CD4-positive, CD25-positive, alpha-beta regulatory T cell (primary cell): ENCODE measurements around the gene FOXL2. TPM values are rescaled to one million over a fixed set of nuclear protein-coding genes. Genes with fewer than 3 reads are reported as not detected.
A peak's percentile ranks its signal among the peaks of the same experiment; 100 is the strongest.

Source experiments
- ATAC-seq, 2 donors: fragments of 150-1000 bp; cut with Tn5 transposase; one replicate each; pipeline ENCODE4 v1.10.0; 2021; ENCODE audit warnings: low read depth in 2 of 2, moderate number of reproducible peaks in 2 of 2, moderate library complexity in 1 of 2
- DNase-seq, 3 donors: peaks; one replicate each; pipeline versions ENCODE4 v3.0.0 to v3.0.0-alpha.2; 2012 to 2022; ENCODE audit warnings: mixed read lengths in 1 of 3
- H3K27ac ChIP-seq: one replicate; pipeline ENCODE4 v1.7.0; 2013; ENCODE audit warnings: mild to moderate bottlenecking, low read length; ENCODE audit not compliant: insufficient read depth, poor library complexity, severe bottlenecking
- H3K27me3 ChIP-seq: one replicate; pipeline ENCODE4 v1.7.0; 2013; ENCODE audit warnings: low read length; ENCODE audit not compliant: control insufficient read depth, insufficient read depth
- H3K36me3 ChIP-seq: one replicate; pipeline ENCODE4 v1.7.0; 2013; ENCODE audit warnings: mild to moderate bottlenecking, low read length, moderate library complexity; ENCODE audit not compliant: control insufficient read depth, insufficient read depth
- H3K4me1 ChIP-seq: 2 replicates; pipeline ENCODE4 v1.7.0; 2013; ENCODE audit warnings: mild to moderate bottlenecking, low read length; ENCODE audit not compliant: insufficient read depth, control insufficient read depth, poor library complexity, severe bottlenecking
- H3K4me3 ChIP-seq: one replicate; pipeline ENCODE4 v1.7.0; 2013; ENCODE audit warnings: low read depth, mild to moderate bottlenecking, low read length, moderate library complexity
- H3K9me3 ChIP-seq, 2 experiments: 1 replicate in 1 of 2; 2 replicates in 1 of 2; pipeline ENCODE4 v1.7.0; 2013; ENCODE audit warnings: low read length in 2 of 2, mild to moderate bottlenecking in 1 of 2, moderate library complexity in 1 of 2; ENCODE audit not compliant: control insufficient read depth in 2 of 2
- H3K27ac Mint-ChIP-seq, 3 donors: one replicate each; pipeline ENCODE4 v1.8.0; 2020 to 2022; ENCODE audit warnings: mild to moderate bottlenecking in 3 of 3, mixed read lengths in 3 of 3, moderate library complexity in 2 of 3
- H3K27me3 Mint-ChIP-seq: one replicate; pipeline ENCODE4 v1.8.0; 2022; ENCODE audit warnings: mild to moderate bottlenecking, mixed read lengths
- H3K36me3 Mint-ChIP-seq: one replicate; pipeline ENCODE4 v1.8.0; 2020; ENCODE audit warnings: mixed read lengths
- H3K4me1 Mint-ChIP-seq, 4 donors: one replicate each; pipeline ENCODE4 v1.8.0; 2020 to 2022; ENCODE audit warnings: mixed read lengths in 4 of 4, mild to moderate bottlenecking in 1 of 4
- H3K4me3 Mint-ChIP-seq, 4 donors: one replicate each; pipeline ENCODE4 v1.8.0; 2020 to 2022; ENCODE audit warnings: mild to moderate bottlenecking in 4 of 4, mixed read lengths in 4 of 4, moderate library complexity in 3 of 4
- H3K9me3 Mint-ChIP-seq, 7 donors: one replicate each; pipeline ENCODE4 v1.8.0; 2020 to 2022; ENCODE audit warnings: mixed read lengths in 7 of 7, mild to moderate bottlenecking in 3 of 7, moderate library complexity in 2 of 7
- polyA plus RNA-seq, 4 donors: library from polyadenylated mRNA; unstranded; fragments of 300-500 nt; fragmentation: Illumina TruSeq; gene quantifications; one replicate each; pipeline ENCODE4 v1.2.3, GENCODE V29; 2021
- total RNA-seq: library from RNA; stranded (reverse); gene quantifications from one replicate; pipeline ENCODE4 v1.2.3, GENCODE V29; 2022

Gene FOXL2
- total and polyA plus RNA-seq, 5 donors from 2014 or later, result not detected

- Histone ChIP-seq H3K9me3 (no peaks in the 10 kb centered on the region), H3K4me1 (no peaks in the 10 kb centered on the region), H3K4me3 (no peak overlapping the region), H3K27me3 (no peaks in the 10 kb centered on the region), H3K27ac (no peak overlapping the region), H3K36me3 (no peaks in the 10 kb centered on the region)
- H3K27me3 Mint-ChIP-seq, result peaks cover 22% of the 10 kb centered on the region
- DNase-seq (no peak), ATAC-seq (no peak)
- peaks cover 0 to 3% (median 0%) of the 10 kb centered on the region in 7 donors for H3K9me3 Mint-ChIP-seq
- no peak overlapping the region for H3K4me3 Mint-ChIP-seq
- H3K27ac Mint-ChIP-seq, result no peak overlapping the region
- H3K4me1 Mint-ChIP-seq, result peaks cover 0 to 4% (median under 1%) of the 10 kb centered on the region in 4 donors
- no peaks in the 10 kb centered on the region for H3K36me3 Mint-ChIP-seq
Observed at GRCh38 chr3:138909904-138910303, 37.0 kb downstream of the FOXL2 start.

DNA sequence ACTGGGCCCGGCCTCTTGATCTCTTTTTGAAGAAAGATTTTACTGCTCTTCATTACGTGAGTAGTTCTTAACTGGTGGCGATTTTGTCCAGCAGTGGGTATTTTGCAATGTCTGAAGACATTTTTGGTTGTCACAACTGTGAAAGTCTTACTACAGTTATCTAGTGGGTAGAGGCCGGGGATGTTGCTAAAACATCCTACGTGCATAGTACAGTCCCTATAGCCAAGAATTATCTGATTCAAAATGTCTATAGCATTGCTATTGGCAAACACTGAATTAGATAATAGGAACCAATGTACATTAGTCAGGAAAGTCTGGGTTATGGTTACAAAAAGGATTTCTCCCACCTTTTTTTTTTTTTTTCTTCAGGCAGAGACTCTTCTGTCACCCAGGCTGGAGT is 38.1 kb downstream of the FOXL2 start:
- Mint-ChIP-seq H3K36me3 (no peaks in the 10 kb centered on the region), H3K27me3 (peaks cover 22% of the 10 kb centered on the region), H3K27ac (no peak overlapping the region), H3K4me1 (no peaks in the 10 kb centered on the region), H3K9me3 (peaks cover 0 to 3% (median 0%) of the 10 kb centered on the region in 7 donors), H3K4me3 (no peak overlapping the region)
- H3K9me3 ChIP-seq, result no peaks in the 10 kb centered on the region
- H3K27ac ChIP-seq, result no peak overlapping the region
- no peaks in the 10 kb centered on the region for H3K4me1 ChIP-seq
- no peaks in the 10 kb centered on the region for H3K36me3 ChIP-seq
- DNase-seq, result no peak
- no peak overlapping the region for H3K4me3 ChIP-seq
- no peak for ATAC-seq
- H3K27me3 ChIP-seq, result no peaks in the 10 kb centered on the region

DNA sequence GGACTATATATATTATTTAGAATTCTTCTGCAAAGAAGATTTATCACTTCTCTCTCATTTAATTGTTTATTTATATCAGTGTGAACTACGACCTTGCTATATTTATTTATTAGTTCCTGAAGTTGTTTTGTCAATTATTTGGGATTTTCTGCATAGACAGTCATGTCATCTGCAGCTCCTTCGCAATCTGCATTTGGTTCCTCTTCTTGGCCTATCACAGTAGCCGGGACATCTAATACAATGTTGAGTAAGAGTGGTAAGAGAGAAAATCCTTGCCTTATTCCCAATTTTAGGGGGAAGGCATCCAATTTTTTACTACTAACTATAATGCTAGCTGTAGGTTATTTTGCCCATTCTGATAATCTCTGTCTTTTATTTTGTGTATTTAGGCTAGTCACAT is 39.4 kb downstream of the FOXL2 start:
- no peaks in the 10 kb centered on the region for H3K9me3 ChIP-seq
- ATAC-seq (no peak), DNase-seq (no peak)
- Mint-ChIP-seq H3K9me3 (peaks cover 0 to 3% (median 0%) of the 10 kb centered on the region in 7 donors), H3K27me3 (peaks cover 17% of the 10 kb centered on the region), H3K4me1 (no peaks in the 10 kb centered on the region), H3K27ac (no peak overlapping the region), H3K4me3 (no peak overlapping the region), H3K36me3 (no peaks in the 10 kb centered on the region)
- H3K27ac ChIP-seq, result no peak overlapping the region
- H3K27me3 ChIP-seq, result no peaks in the 10 kb centered on the region
- H3K36me3 ChIP-seq, result no peaks in the 10 kb centered on the region
- H3K4me1 ChIP-seq, result no peaks in the 10 kb centered on the region
- H3K4me3 ChIP-seq, result no peak overlapping the region

GRCh38 chr3:138902171-138902570 is 44.8 kb downstream of the FOXL2 start:
- no peaks in the 10 kb centered on the region for H3K4me1 Mint-ChIP-seq
- no peak overlapping the region for H3K27ac Mint-ChIP-seq
- Histone ChIP-seq H3K36me3 (no peaks in the 10 kb centered on the region), H3K27me3 (peaks cover 2% of the 10 kb centered on the region), H3K27ac (no peak overlapping the region), H3K9me3 (no peaks in the 10 kb centered on the region), H3K4me1 (no peaks in the 10 kb centered on the region), H3K4me3 (no peak overlapping the region)
- ATAC-seq, result no peak
- no peak overlapping the region for H3K4me3 Mint-ChIP-seq
- H3K27me3 Mint-ChIP-seq, result no peaks in the 10 kb centered on the region
- no peaks in the 10 kb centered on the region for H3K9me3 Mint-ChIP-seq
- H3K36me3 Mint-ChIP-seq, result no peaks in the 10 kb centered on the region
- DNase-seq, result no peak

DNA sequence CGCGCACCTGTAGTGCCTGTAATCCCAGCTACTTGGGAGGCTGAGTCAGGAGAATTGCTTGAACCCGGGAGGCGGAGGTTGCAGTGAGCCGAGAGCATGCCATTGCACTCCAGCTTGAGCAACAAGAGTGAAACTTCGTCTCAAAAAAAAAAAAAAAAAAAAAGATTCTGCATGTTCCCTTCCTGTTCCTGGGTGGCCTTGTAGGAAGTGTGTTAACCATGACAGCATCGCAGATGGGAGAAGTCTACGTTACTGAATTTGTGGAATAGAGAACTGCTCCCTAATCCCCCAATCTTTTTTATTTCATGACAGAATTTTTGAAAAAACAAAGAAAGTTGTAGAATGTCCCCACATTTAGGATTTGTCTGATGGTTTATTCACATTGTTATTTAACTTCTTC is 45.4 kb downstream of the FOXL2 start:
- Histone ChIP-seq H3K36me3 (no peaks in the 10 kb centered on the region), H3K27me3 (peaks cover 2% of the 10 kb centered on the region), H3K4me3 (no peak overlapping the region), H3K9me3 (no peaks in the 10 kb centered on the region), H3K4me1 (no peaks in the 10 kb centered on the region), H3K27ac (no peak overlapping the region)
- DNase-seq (no peak), ATAC-seq (no peak)
- H3K4me3 Mint-ChIP-seq, result no peak overlapping the region
- no peaks in the 10 kb centered on the region for H3K4me1 Mint-ChIP-seq
- H3K27ac Mint-ChIP-seq, result no peak overlapping the region
- no peaks in the 10 kb centered on the region for H3K9me3 Mint-ChIP-seq
- peaks cover 4% of the 10 kb centered on the region for H3K27me3 Mint-ChIP-seq
- H3K36me3 Mint-ChIP-seq, result no peaks in the 10 kb centered on the region

- Mint-ChIP-seq H3K36me3 (no peaks in the 10 kb centered on the region), H3K9me3 (no peaks in the 10 kb centered on the region), H3K27ac (no peak overlapping the region), H3K4me3 (no peak overlapping the region), H3K4me1 (no peaks in the 10 kb centered on the region), H3K27me3 (peaks cover 4% of the 10 kb centered on the region)
- Histone ChIP-seq H3K4me1 (no peaks in the 10 kb centered on the region), H3K9me3 (no peaks in the 10 kb centered on the region), H3K27me3 (peaks cover 2% of the 10 kb centered on the region), H3K27ac (no peak overlapping the region), H3K36me3 (no peaks in the 10 kb centered on the region), H3K4me3 (no peak overlapping the region)
- DNase-seq (no peak), ATAC-seq (no peak)
Observed at GRCh38 chr3:138899351-138899991, 47.5 kb downstream of the FOXL2 start.

GRCh38 chr3:138898708-138899107 is 48.2 kb downstream of the FOXL2 start:
- Histone ChIP-seq H3K9me3 (no peaks in the 10 kb centered on the region), H3K36me3 (no peaks in the 10 kb centered on the region), H3K4me1 (no peaks in the 10 kb centered on the region), H3K27ac (no peak overlapping the region), H3K27me3 (peaks cover 2% of the 10 kb centered on the region), H3K4me3 (no peak overlapping the region)
- no peaks in the 10 kb centered on the region for H3K4me1 Mint-ChIP-seq
- H3K4me3 Mint-ChIP-seq, result no peak overlapping the region
- no peaks in the 10 kb centered on the region for H3K9me3 Mint-ChIP-seq
- H3K27ac Mint-ChIP-seq, result no peak overlapping the region
- peaks cover 4% of the 10 kb centered on the region for H3K27me3 Mint-ChIP-seq
- H3K36me3 Mint-ChIP-seq, result no peaks in the 10 kb centered on the region
- ATAC-seq, result no peak
- no peak for DNase-seq

GRCh38 chr3:138898301-138898700 is 48.6 kb downstream of the FOXL2 start:
- H3K4me3 Mint-ChIP-seq, result no peak overlapping the region
- H3K27ac Mint-ChIP-seq, result peak overlapping the region in 1 of 3 donors; percentile 52
- no peak overlapping the region for H3K4me3 ChIP-seq
- no peak for ATAC-seq
- no peaks in the 10 kb centered on the region for H3K36me3 ChIP-seq
- H3K4me1 ChIP-seq, result no peaks in the 10 kb centered on the region
- H3K27me3 ChIP-seq, result peaks cover 2% of the 10 kb centered on the region
- no peaks in the 10 kb centered on the region for H3K9me3 Mint-ChIP-seq
- no peaks in the 10 kb centered on the region for H3K36me3 Mint-ChIP-seq
- no peak for DNase-seq
- no peaks in the 10 kb centered on the region for H3K9me3 ChIP-seq
- no peaks in the 10 kb centered on the region for H3K4me1 Mint-ChIP-seq
- H3K27me3 Mint-ChIP-seq, result peaks cover 4% of the 10 kb centered on the region
- H3K27ac ChIP-seq, result no peak overlapping the region
